Stimulated activated CD4-positive, alpha-beta T cell treated with anti-CD3 and anti-CD28 coated beads, Interleukin-2, amount 100 ng/mL, for 24 hours (primary cell): ENCODE results near the gene PSMC3IP.

ENCODE experiments used
- DNase-seq, 2 donors: peaks; one replicate each; pipeline ENCODE4 v3.0.0-alpha.2; 2020

PSMC3IP gene

DNA sequence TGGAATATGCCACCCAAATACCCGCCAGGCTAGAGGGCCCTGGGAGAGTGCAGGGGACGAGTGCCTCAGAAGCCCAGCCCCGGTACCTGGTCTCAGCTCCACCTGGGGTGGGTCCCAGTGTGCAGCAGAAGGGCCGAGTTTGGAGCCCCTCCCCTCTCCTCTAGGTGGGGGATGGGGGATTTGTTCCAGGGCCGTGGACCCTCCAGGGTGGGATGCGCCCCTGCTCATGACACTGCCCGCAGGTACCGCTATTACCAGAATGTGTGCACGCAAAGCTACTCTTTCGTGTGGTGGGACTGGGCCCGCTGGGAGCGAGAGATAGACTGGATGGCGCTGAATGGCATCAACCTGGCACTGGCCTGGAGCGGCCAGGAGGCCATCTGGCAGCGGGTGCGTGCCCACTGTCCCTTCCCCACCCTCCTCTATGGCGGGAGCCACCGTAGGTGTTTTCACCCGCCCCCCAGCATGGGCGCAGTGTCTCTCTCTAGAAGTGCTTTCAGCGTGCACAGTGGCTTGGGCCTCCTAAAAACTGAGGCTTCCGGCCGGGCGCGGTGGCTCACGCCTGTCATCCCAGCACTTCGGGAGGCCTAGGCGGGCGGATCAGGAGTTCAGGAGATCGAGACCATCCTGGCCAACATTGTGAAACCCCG, 40.2 kb downstream of the PSMC3IP start:
- DNase-seq, result no peak

- peak; percentile 76 to 86 for DNase-seq
These were observed 41.0 kb downstream of the PSMC3IP start for GRCh38 chr17:42536372-42537155.

GRCh38 chr17:42536048-42536371, 41.5 kb downstream of the PSMC3IP start, which contains the start of gene NAGLU:
Gene NAGLU (plus strand): TSS chr17:42536241. CDS start chr17:42536273, 32 bp downstream.
- DNase-seq, result peak; percentile 85 to 92

DNA sequence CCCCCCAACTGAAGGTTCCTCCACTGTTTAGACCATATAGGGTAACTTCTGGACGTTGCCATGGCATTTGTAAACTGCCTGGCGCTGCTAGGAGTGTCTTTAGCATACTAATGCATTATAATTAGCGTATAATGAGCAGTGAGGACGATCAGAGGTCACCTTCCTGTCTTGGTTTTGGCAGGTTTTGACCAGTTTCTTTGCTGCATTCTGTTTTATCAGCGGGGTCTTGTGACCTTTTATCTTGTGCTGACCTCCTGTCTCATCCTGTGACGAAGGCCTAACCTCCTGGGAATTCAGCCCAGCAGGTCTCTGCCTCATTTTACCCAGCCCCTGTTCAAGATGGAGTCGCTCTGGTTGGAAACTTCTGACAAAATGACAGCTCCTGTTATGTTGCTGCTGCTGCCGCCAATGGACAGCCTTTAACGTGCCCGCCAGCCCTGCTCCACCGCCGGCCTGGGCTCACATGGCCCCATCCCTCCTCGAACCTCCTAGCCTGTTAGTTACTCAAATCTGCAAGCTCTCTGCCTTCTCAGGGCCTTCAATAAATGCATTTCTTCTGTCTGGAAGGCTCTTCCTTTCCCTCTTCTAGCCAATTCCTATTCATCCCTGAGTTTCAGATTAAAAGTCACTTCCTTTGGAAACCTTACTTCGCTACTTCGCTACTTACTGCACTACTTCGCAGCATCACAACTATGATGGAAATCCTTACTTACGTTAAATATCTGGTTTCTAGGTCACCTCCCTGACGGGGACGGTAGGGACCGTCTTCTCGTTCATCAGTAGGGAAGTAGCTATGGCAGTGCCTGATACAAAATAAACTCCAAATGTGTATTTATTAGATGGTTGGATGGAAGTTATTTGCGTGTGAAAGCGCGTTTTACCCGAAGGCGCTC, 42.1 kb downstream of the PSMC3IP start:
- DNase-seq, result no peak

- DNase-seq, result peak; percentile 58 to 60
These were observed 45.8 kb downstream of the PSMC3IP start for GRCh38 chr17:42531455-42532354.

- no peak for DNase-seq
These were observed 46.5 kb downstream of the PSMC3IP start for GRCh38 chr17:42530952-42531454.

DNA sequence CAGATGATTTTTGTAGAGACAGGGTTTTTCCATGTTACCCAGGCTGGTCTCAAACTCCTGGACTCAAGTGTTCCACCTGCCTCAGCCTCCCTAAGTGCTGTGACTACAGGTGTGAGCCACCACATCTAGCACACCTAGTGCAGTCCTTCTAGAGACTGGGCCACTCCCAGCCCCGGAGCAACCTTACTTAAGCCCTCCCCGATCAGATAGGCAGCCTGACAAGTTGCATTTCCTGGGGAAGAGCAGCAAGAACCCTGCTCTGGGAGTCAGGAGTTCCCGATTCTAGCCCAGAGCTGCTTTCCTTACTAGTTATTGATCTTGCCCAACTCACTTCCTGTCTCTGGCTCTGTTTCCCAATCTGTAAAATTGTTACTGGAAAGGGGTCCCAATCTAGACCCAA, 48.5 kb downstream of the PSMC3IP start:
- DNase-seq, result no peak

DNA sequence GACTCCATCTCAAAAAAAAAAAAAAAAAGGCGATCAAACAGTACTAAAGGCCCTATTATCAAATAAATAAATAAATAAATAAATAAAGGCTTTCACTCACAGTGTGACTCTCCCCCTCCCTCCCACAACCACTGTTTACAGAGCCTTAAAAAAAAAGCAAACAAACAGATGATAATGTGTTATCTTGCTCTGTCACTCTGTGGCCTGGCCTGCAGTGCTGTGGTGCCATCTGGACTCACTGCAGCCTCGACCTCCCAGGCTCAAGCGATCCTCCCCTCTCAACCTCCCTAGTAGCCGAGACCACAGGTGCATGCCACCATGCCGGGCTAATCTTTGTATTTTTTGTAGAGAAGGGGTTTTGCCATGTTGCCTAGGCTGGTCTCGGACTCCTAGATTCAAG, 49.6 kb downstream of the PSMC3IP start:
- no peak for DNase-seq

- DNase-seq, result no peak
These were observed 51.5 kb downstream of the PSMC3IP start for GRCh38 chr17:42526031-42526444.

DNA sequence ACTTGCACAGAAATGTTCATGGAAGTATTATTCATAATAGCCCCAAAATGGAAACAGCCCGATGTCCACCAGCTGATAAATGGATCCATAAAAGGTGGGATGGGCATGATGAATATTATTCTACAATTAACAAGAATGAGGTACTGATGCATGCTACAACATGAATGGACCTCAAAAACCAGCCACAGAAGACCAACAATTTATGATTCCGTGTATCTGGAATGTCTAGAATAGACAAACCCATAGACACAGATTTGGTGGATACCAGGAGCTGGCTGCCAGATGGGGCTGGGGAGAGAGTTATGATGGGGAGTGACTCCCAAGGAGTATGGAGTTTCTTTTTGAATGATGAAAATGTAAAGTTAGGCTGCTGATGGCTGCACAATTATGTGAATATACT, 52.3 kb downstream of the PSMC3IP start:
- DNase-seq, result no peak

DNA sequence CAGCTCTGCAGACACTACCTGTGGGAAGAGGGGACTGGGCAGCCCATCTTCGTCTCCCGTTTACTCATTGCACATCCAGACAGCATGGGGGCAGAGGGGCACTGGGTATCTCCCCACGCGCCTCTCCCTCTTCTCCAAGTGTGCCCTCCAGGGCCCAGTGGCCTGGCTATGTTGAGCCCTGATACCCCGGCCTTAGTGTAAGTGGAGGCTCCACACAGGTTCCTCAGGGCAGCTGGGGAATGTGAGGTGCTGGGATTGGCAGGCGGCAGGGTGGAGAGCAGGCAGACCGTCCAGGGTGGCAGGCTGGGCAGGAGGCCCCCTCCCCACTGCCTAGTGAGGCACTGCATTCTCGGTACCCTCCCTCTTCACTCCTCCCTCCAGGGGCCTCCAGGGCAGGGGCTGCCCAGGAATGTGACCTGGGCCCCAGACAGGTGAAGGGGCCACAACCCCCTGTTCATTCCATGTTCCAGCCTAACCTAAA, 54.7 kb downstream of the PSMC3IP start:
- DNase-seq, result no peak
